K562 (cell line): ENCODE measurements around the gene LY6G6D. TPM values are rescaled to one million over a fixed set of nuclear protein-coding genes. Genes with fewer than 3 reads are reported as not detected.

Experiments used
- ATF6 ChIP-seq: sonication (generic); formaldehyde crosslinking; IDR thresholded peaks from 2 replicates; pipeline ENCODE4 v1.4.0; 2020; ENCODE audit warnings: mild to moderate bottlenecking, missing genetic modification reagents
- CBX8 ChIP-seq: fragments of 200-600 bp; sonication (generic); IDR thresholded peaks from 2 replicates; pipeline ENCODE4 v1.6.1; 2012; ENCODE audit warnings: borderline replicate concordance, mixed run types, low read depth, mild to moderate bottlenecking, moderate library complexity, mixed read lengths, low read length, control low read depth, inconsistent platforms; ENCODE audit not compliant: poor library complexity, severe bottlenecking; ENCODE audit errors: extremely low read depth
- CUX1 ChIP-seq: fragments of 200-800 bp; sonication (Bioruptor generic); IDR thresholded peaks from 2 replicates; pipeline ENCODE4 v1.6.1; 2016; ENCODE audit warnings: missing genetic modification characterization, missing compliant biosample characterization
- ELF4 ChIP-seq: fragments of 450-650 bp; formaldehyde crosslinking; IDR thresholded peaks from 2 replicates; pipeline ENCODE4 v1.4.0; 2022; ENCODE audit warnings: missing genetic modification characterization
- ILK ChIP-seq: fragments of 450-650 bp; IDR thresholded peaks from 2 replicates; pipeline ENCODE4 v1.6.1; 2016; ENCODE audit warnings: missing genetic modification characterization, low read depth, mild to moderate bottlenecking, missing compliant biosample characterization, moderate library complexity, borderline replicate concordance
- MCM2 ChIP-seq: fragments of 450-650 bp; IDR thresholded peaks from 2 replicates; pipeline ENCODE4 v1.6.1; 2017; ENCODE audit warnings: low read depth, mild to moderate bottlenecking
- PML ChIP-seq: IDR thresholded peaks from 2 replicates; pipeline ENCODE4 v1.6.1; 2012; ENCODE audit warnings: low read length, inconsistent platforms
- REST ChIP-seq, 2 experiments: fragments of 450-650 bp; formaldehyde crosslinking in 1 of 2; IDR thresholded peaks; 2 replicates each; pipeline versions ENCODE4 v1.4.0 to v1.6.1; 2014 to 2020; ENCODE audit warnings: mild to moderate bottlenecking in 2 of 2, borderline replicate concordance in 1 of 2, low read depth in 1 of 2
- SIN3A ChIP-seq, 2 experiments: fragments of 150-350 bp in 1 of 2; IDR thresholded peaks; 2 replicates each; pipeline ENCODE4 v1.6.1; 2011 to 2016; ENCODE audit warnings: borderline replicate concordance in 2 of 2, low read depth in 2 of 2, low read length in 2 of 2, mild to moderate bottlenecking in 2 of 2, moderate library complexity in 2 of 2; ENCODE audit not compliant: control insufficient read depth in 1 of 2
- SRSF1 ChIP-seq: fragments of 200-400 bp; formaldehyde crosslinking; IDR thresholded peaks from 2 replicates; pipeline ENCODE4 v1.6.1; 2017; ENCODE audit warnings: mild to moderate bottlenecking, low read depth, low read length, moderate library complexity
- ZNF197 ChIP-seq: fragments of 200-800 bp; sonication (Bioruptor generic); IDR thresholded peaks from 2 replicates; pipeline ENCODE4 v1.6.1; 2016; ENCODE audit warnings: low read depth, missing genetic modification characterization, missing compliant biosample characterization
- polyA plus RNA-seq, 8 experiments: library from polyadenylated mRNA; depleted of rRNA in 4 of 8; stranded (reverse) in 5 of 8; unstranded in 3 of 8; fragments of >200 nt; fragmentation: Nextera tagmentation in 2 of 8; fragmentation: Illumina TruSeq in 1 of 8; extraction: Ambion mirVana in 2 of 8; extraction: Trizol in 1 of 8; gene quantifications; 2 replicates each; pipeline versions ENCODE4 v1.2.1 to v1.2.3, GENCODE V29; 2011 to 2014; ENCODE audit warnings: inconsistent platforms in 1 of 8, missing spikeins in 1 of 8
- total RNA-seq, 7 experiments: library from RNA; depleted of rRNA in 6 of 7; stranded (reverse); fragments of >200 nt in 6 of 7; fragmentation: Illumina TruSeq in 2 of 7; extraction: Trizol in 2 of 7; gene quantifications; 2 replicates each; pipeline versions ENCODE4 v1.2.1 to v1.2.3, GENCODE V29; 2011 to 2021; ENCODE audit warnings: low replicate concordance in 1 of 7

LY6G6D gene
- total and polyA plus RNA-seq, 9 of the 15 experiments (the other 6 are each of a cell fraction or from before 2014, with no cell fraction given) = 0.30 to 0.38 TPM; not detected in 7

- no peak for TF ChIP-seq ILK (tag)
- TF ChIP-seq MCM2 = no peak
- TF ChIP-seq ELF4 (CRISPR knock-in tag) = 0 out of 2 replicates have a peak, but pooled peaks have one; percentile 53
- no peak for TF ChIP-seq ZNF197 (CRISPR knock-in tag)
- no peak for TF ChIP-seq CBX8
- no peak for TF ChIP-seq SRSF1
- TF ChIP-seq SIN3A (IDR thresholded peaks at IDR 0.05; ENCODE audit: borderline replicate concordance in 2 of 2, control insufficient read depth in 1 of 2, low read depth in 2 of 2, low read length in 2 of 2) = no peak
- no peak for TF ChIP-seq CUX1
- TF ChIP-seq PML = no peak
- TF ChIP-seq ATF6 (CRISPR knock-in tag) = no peak
- TF ChIP-seq REST (IDR thresholded peaks at IDR 0.05; ENCODE audit: borderline replicate concordance) = peak; percentile 35
- no peak for TF ChIP-seq REST (CRISPR knock-in tag; IDR thresholded peaks at IDR 0.05; ENCODE audit: low read depth)
These were observed 48.4 kb downstream of the LY6G6D start (continued) for GRCh38 chr6:31763619-31763940.
